Fibroblast of lung (primary cell): ENCODE data around the gene TGM4. TPM values are rescaled to one million over a fixed set of nuclear protein-coding genes. Genes with fewer than 3 reads are reported as not detected.
A peak's percentile ranks its signal among the peaks of the same experiment; 100 is the strongest.

Experiments used
- DNase-seq, 2 donors: peaks; one replicate each; pipeline versions ENCODE4 v3.0.0 to v3.0.0-alpha.2; 2010; ENCODE audit warnings: low read depth in 2 of 2
- H2AFZ ChIP-seq: 2 replicates; pipeline ENCODE4 v1.5.1; 2012; ENCODE audit warnings: low read length, control low read depth, inconsistent platforms
- H3K27ac ChIP-seq: 2 replicates; pipeline ENCODE4 v1.5.1; 2011; ENCODE audit warnings: low read length, control low read depth; ENCODE audit not compliant: insufficient read depth
- H3K27me3 ChIP-seq: 2 replicates; pipeline ENCODE4 v1.5.1; 2011; ENCODE audit warnings: mild to moderate bottlenecking, low read length; ENCODE audit not compliant: control insufficient read depth, insufficient read depth
- H3K36me3 ChIP-seq: 2 replicates; pipeline ENCODE4 v1.5.1; 2011; ENCODE audit warnings: low read length; ENCODE audit not compliant: control insufficient read depth, insufficient read depth
- H3K4me1 ChIP-seq: 2 replicates; pipeline ENCODE4 v1.5.1; 2011; ENCODE audit warnings: low read length; ENCODE audit not compliant: control insufficient read depth, insufficient read depth; ENCODE audit errors: extremely low read depth
- H3K4me2 ChIP-seq: 2 replicates; pipeline ENCODE4 v1.5.1; 2011; ENCODE audit warnings: low read length, control low read depth; ENCODE audit not compliant: insufficient read depth; ENCODE audit errors: extremely low read depth
- H3K4me3 ChIP-seq, 4 experiments: fragments of 200-600 bp in 1 of 4; sonication (generic) in 1 of 4; replicated peaks in 1 of 4; 2 replicates each; pipeline ENCODE4 v1.5.1; 2011 to 2016; ENCODE audit warnings: low read length in 4 of 4, low read depth in 3 of 4, mild to moderate bottlenecking in 3 of 4, control low read depth in 2 of 4, inconsistent platforms in 1 of 4, mixed read lengths in 1 of 4; ENCODE audit not compliant: insufficient read depth in 1 of 4; ENCODE audit errors: control extremely low read depth in 1 of 4
- H3K79me2 ChIP-seq: 2 replicates; pipeline ENCODE4 v1.5.1; 2012; ENCODE audit warnings: mild to moderate bottlenecking, low read length, inconsistent platforms; ENCODE audit not compliant: control insufficient read depth, insufficient read depth
- H3K9ac ChIP-seq: 2 replicates; pipeline ENCODE4 v1.5.1; 2011; ENCODE audit warnings: mild to moderate bottlenecking, low read length, control low read depth; ENCODE audit not compliant: insufficient read depth
- H3K9me3 ChIP-seq: 2 replicates; pipeline ENCODE4 v1.5.1; 2012; ENCODE audit warnings: low read depth, low read length; ENCODE audit not compliant: control insufficient read depth, insufficient read depth
- H4K20me1 ChIP-seq: 2 replicates; pipeline ENCODE4 v1.5.1; 2011; ENCODE audit warnings: low read length; ENCODE audit not compliant: control insufficient read depth, insufficient read depth; ENCODE audit errors: extremely low read depth
- CTCF ChIP-seq, 2 donors: IDR thresholded peaks in 1 of 2; conservative IDR thresholded peaks in 1 of 2; 1 replicate in 1 of 2; 2 replicates in 1 of 2; pipeline ENCODE4 v1.5.1; 2011 to 2012; ENCODE audit warnings: low read length in 2 of 2, control low read depth in 1 of 2, inconsistent platforms in 1 of 2, low read depth in 1 of 2, mild to moderate bottlenecking in 1 of 2
- EZH2 ChIP-seq: IDR thresholded peaks from 2 replicates; pipeline ENCODE4 v1.5.1; 2012; ENCODE audit warnings: low read length, control low read depth, mild to moderate bottlenecking; ENCODE audit errors: missing control alignments
- polyA plus RNA-seq, 2 donors: library from polyadenylated mRNA; depleted of rRNA in 1 of 2; stranded (reverse) in 1 of 2; unstranded in 1 of 2; fragments of >200 nt; gene quantifications; 2 replicates each; pipeline ENCODE4 v1.2.1, GENCODE V29; 2011 to 2012; ENCODE audit warnings: missing spikeins in 1 of 2
- total RNA-seq: library from RNA; depleted of rRNA; stranded (reverse); fragments of >200 nt; gene quantifications from 2 replicates; pipeline ENCODE4 v1.2.1, GENCODE V29; 2014

Gene TGM4
- total and polyA plus RNA-seq, 2 donors (not counting 1 experiment from before 2014, with no cell fraction given), result not detected

- Histone ChIP-seq H3K9me3 (no peaks in the 10 kb centered on the region), H2AFZ (no peak overlapping the region), H3K27ac (no peak overlapping the region), H3K9ac (no peak overlapping the region), H3K27me3 (no peaks in the 10 kb centered on the region), H3K36me3 (no peaks in the 10 kb centered on the region), H3K79me2 (no peaks in the 10 kb centered on the region), H4K20me1 (no peaks in the 10 kb centered on the region), H3K4me2 (no peak overlapping the region), H3K4me1 (peaks cover 12% of the 10 kb centered on the region), H3K4me3 (no peak overlapping the region)
- no peak for TF ChIP-seq EZH2
- no peak for TF ChIP-seq CTCF (conservative IDR thresholded peaks at IDR 0.05 in 1 of 2, IDR thresholded peaks at IDR 0.05 in 1 of 2; ENCODE audit: low read depth in 1 of 2, low read length in 2 of 2)
- DNase-seq, result peak in 1 of 2 donors; percentile 33
Measured at GRCh38 chr3:44894485-44894884, 20.1 kb downstream of the TGM4 start.

GRCh38 chr3:44896440-44896839, 22.0 kb downstream of the TGM4 start:
- no peak overlapping the region for H2AFZ ChIP-seq
- H3K27ac ChIP-seq, result no peak overlapping the region
- no peaks in the 10 kb centered on the region for H3K79me2 ChIP-seq
- no peak for DNase-seq
- H3K27me3 ChIP-seq, result peaks cover 2% of the 10 kb centered on the region
- no peak overlapping the region for H3K4me3 ChIP-seq
- no peaks in the 10 kb centered on the region for H3K36me3 ChIP-seq
- H3K9ac ChIP-seq, result no peak overlapping the region
- peaks cover 12% of the 10 kb centered on the region for H3K4me1 ChIP-seq
- H3K9me3 ChIP-seq, result no peaks in the 10 kb centered on the region
- no peak overlapping the region for H3K4me2 ChIP-seq
- H4K20me1 ChIP-seq, result no peaks in the 10 kb centered on the region
- TF ChIP-seq CTCF (conservative IDR thresholded peaks at IDR 0.05 in 1 of 2, IDR thresholded peaks at IDR 0.05 in 1 of 2; ENCODE audit: low read depth in 1 of 2, low read length in 2 of 2) (no peak), EZH2 (no peak)

GRCh38 chr3:44899683-44900367, 25.4 kb downstream of the TGM4 start:
- Histone ChIP-seq H3K27me3 (peaks cover 2% of the 10 kb centered on the region), H3K4me2 (no peak overlapping the region), H3K4me1 (no peaks in the 10 kb centered on the region), H3K4me3 (no peak overlapping the region), H3K27ac (no peak overlapping the region), H3K36me3 (no peaks in the 10 kb centered on the region), H3K9ac (no peak overlapping the region), H4K20me1 (no peaks in the 10 kb centered on the region), H3K79me2 (no peaks in the 10 kb centered on the region), H3K9me3 (no peaks in the 10 kb centered on the region), H2AFZ (no peak overlapping the region)
- TF ChIP-seq CTCF (conservative IDR thresholded peaks at IDR 0.05 in 1 of 2, IDR thresholded peaks at IDR 0.05 in 1 of 2; ENCODE audit: low read depth in 1 of 2, low read length in 2 of 2) (no peak), EZH2 (no peak)
- no peak for DNase-seq
